ENCODE measurements around the gene ADGRG3. TPM values are rescaled to one million over a fixed set of nuclear protein-coding genes. Genes with fewer than 3 reads are reported as not detected.

ADGRG3 gene
- total and polyA plus RNA-seq, 8 donors, result 0.46 to 50.2 (median 1.7) TPM; not detected in 2

DNA sequence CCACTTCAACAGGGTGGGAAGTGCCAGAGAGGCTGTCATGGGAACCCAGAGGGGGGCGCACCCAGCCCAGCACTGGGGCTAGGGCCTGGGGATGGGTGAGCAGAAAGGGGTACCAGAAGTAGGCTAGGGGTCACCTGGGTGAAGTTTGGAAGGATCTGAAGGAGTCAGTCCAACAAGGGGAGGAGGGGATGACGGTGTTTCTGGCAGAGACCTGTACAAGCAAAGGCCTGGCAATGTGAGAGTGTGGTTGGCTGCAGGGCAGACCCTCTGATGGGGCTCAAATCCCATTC is 54.0 kb downstream of the ADGRG3 start:
- intact Hi-C loops (cut with DNase I; ENCODE audit: low total_unique reads), result loop anchor here (10.0 kb wide), 1 partner anchor 147 kb away; no protein-coding TSS in a partner anchor
- Histone ChIP-seq H3K4me3 (no peak overlapping the region), H3K4me1 (no peaks in the 10 kb centered on the region), H3K9me3 (no peaks in the 10 kb centered on the region), H3K27me3 (peaks cover 0 to 10% (median 0%) of the 10 kb centered on the region in 3 donors), H3K27ac (no peak overlapping the region), H3K36me3 (no peaks in the 10 kb centered on the region)
- TF ChIP-seq POLR2A (IDR thresholded peaks at IDR 0.05) (no peak), EP300 (IDR thresholded peaks at IDR 0.05) (no peak), POLR2AphosphoS5 (IDR thresholded peaks at IDR 0.05) (no peak)
- TF ChIP-seq, protein P1, sequence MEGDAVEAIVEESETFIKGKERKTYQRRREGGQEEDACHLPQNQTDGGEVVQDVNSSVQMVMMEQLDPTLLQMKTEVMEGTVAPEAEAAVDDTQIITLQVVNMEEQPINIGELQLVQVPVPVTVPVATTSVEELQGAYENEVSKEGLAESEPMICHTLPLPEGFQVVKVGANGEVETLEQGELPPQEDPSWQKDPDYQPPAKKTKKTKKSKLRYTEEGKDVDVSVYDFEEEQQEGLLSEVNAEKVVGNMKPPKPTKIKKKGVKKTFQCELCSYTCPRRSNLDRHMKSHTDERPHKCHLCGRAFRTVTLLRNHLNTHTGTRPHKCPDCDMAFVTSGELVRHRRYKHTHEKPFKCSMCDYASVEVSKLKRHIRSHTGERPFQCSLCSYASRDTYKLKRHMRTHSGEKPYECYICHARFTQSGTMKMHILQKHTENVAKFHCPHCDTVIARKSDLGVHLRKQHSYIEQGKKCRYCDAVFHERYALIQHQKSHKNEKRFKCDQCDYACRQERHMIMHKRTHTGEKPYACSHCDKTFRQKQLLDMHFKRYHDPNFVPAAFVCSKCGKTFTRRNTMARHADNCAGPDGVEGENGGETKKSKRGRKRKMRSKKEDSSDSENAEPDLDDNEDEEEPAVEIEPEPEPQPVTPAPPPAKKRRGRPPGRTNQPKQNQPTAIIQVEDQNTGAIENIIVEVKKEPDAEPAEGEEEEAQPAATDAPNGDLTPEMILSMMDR (IDR thresholded peaks at IDR 0.05), result no peak
- DNase-seq, result no peak
- WGBS, 5 donors, result 85 to 94% (median 93%) methylated on average over 2 of the region's 2 CpGs

DNA sequence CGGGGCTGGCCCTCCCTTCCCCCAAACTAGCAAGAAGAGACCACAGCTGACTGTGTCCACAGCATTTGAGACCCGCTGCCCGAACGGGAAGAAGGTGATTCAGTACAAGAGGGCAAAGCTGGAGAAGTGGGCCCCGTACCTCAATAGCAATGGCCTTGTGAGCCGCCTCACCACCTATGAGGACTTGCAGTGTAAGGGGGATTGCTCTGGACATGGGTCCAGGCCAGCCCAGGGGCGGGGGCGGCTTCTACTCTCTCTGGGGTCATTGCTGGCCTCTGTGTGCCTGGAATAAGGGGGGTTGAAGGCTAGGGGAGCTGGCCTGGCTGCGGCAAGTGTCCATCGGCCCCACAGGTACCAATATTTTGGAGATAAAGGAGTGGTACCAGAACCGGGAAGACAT is 54.5 kb downstream of the ADGRG3 start:
- intact Hi-C loops (cut with DNase I; ENCODE audit: low total_unique reads), result loop anchor here (10.0 kb wide), 1 partner anchor 148 kb away; no protein-coding TSS in a partner anchor
- H3K4me1 ChIP-seq, result no peaks in the 10 kb centered on the region
- H3K36me3 ChIP-seq, result no peaks in the 10 kb centered on the region
- 69 to 83% (median 77%) methylated on average over 6 to 11 of the region's 11 CpGs for WGBS, 5 donors
- no peak for TF ChIP-seq POLR2A (IDR thresholded peaks at IDR 0.05)
- TF ChIP-seq, protein P1 (IDR thresholded peaks at IDR 0.05), result no peak
- no peak for TF ChIP-seq EP300 (IDR thresholded peaks at IDR 0.05)
- no peak for TF ChIP-seq POLR2AphosphoS5 (IDR thresholded peaks at IDR 0.05)
- DNase-seq, result no peak
- H3K27me3 ChIP-seq, result peaks cover 0 to 10% (median 0%) of the 10 kb centered on the region in 3 donors
- H3K9me3 ChIP-seq, result no peaks in the 10 kb centered on the region
- H3K4me3 ChIP-seq, result no peak overlapping the region
- no peak overlapping the region for H3K27ac ChIP-seq

DNA sequence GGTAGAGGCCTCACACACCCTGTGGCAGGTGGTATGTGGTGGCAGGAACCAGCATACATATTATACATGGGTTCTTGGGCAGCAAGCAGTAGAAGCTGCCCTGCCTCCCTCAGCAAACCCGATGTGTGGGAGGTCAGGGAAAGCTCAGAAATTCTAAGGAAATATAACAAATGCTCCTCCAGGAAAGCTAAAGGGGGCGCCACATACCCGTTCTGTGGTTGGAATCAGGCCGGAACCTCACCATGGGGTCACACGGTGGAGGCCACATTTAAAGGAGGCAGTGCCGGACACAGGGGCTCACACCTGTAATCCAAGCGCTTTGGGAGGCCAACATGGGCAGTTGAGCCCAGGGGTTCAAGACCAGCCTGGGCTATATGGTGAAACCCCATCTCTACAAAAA is 55.1 kb downstream of the ADGRG3 start:
- H3K4me3 ChIP-seq, result no peak overlapping the region
- no peaks in the 10 kb centered on the region for H3K36me3 ChIP-seq
- H3K9me3 ChIP-seq, result no peaks in the 10 kb centered on the region
- H3K27me3 ChIP-seq, result peaks cover 0 to 10% (median 0%) of the 10 kb centered on the region in 3 donors
- no peak overlapping the region for H3K27ac ChIP-seq
- H3K4me1 ChIP-seq, result no peaks in the 10 kb centered on the region
- DNase-seq, result no peak
- intact Hi-C loops (cut with DNase I; ENCODE audit: low total_unique reads), result loop anchor here (10.0 kb wide), 1 partner anchor 148 kb away; no protein-coding TSS in a partner anchor
- 63 to 79% (median 75%) methylated on average over 7 of the region's 7 CpGs for WGBS, 5 donors
- TF ChIP-seq, protein P1 (IDR thresholded peaks at IDR 0.05), result no peak
- TF ChIP-seq POLR2AphosphoS5 (IDR thresholded peaks at IDR 0.05), result no peak
- TF ChIP-seq EP300 (IDR thresholded peaks at IDR 0.05), result no peak
- TF ChIP-seq POLR2A (IDR thresholded peaks at IDR 0.05), result no peak

DNA sequence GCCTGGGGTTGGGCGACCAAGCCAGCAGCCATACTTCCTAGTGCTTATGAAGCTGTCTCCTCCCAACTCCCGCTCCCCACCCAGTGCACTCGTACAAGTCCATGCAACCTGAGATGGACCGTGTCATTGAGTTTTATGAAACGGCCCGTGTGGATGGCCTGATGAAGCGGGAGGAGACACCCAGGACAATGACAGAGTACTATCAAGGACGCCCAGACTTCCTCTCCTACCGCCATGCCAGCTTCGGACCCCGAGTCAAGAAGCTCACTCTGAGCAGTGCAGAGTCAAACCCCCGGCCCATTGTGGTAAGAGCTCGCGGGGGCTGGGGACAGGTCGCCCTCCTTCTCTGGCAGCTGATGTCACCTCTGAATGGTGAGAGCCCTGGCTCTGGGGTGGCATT is 56.4 kb downstream of the ADGRG3 start:
- intact Hi-C loops (cut with DNase I; ENCODE audit: low total_unique reads), result loop anchor here (10.0 kb wide), 1 partner anchor 150 kb away; no protein-coding TSS in a partner anchor

More for the DNA sequence above, 56.4 kb downstream of the ADGRG3 start:
- H3K27ac ChIP-seq, result no peak overlapping the region
- H3K36me3 ChIP-seq, result no peaks in the 10 kb centered on the region
- 79 to 91% (median 88%) methylated on average over 15 of the region's 15 CpGs for WGBS, 5 donors
- no peak for DNase-seq
- H3K4me3 ChIP-seq, result no peak overlapping the region
- TF ChIP-seq POLR2AphosphoS5 (IDR thresholded peaks at IDR 0.05) (no peak), POLR2A (IDR thresholded peaks at IDR 0.05) (no peak), EP300 (IDR thresholded peaks at IDR 0.05) (no peak)
- TF ChIP-seq, protein P1 (IDR thresholded peaks at IDR 0.05), result no peak
- no peaks in the 10 kb centered on the region for H3K4me1 ChIP-seq
- no peaks in the 10 kb centered on the region for H3K9me3 ChIP-seq
- H3K27me3 ChIP-seq, result peaks cover 0 to 10% (median 0%) of the 10 kb centered on the region in 3 donors

Measured in stomach (tissue), 9 donors.